GM23248 (cell line): ENCODE data around the gene FCN2.

ENCODE experiments used
- EZH2 ChIP-seq: fragments of 200-600 bp; sonication (generic); IDR thresholded peaks from 2 replicates; pipeline ENCODE4 v1.6.1; 2018; ENCODE audit warnings: antibody characterized with exemption, mild to moderate bottlenecking; ENCODE audit not compliant: insufficient read depth, poor library complexity, severe bottlenecking
- EZH2phosphoT487 ChIP-seq: fragments of 200-600 bp; sonication (generic); IDR thresholded peaks from 2 replicates; pipeline ENCODE4 v1.6.1; 2018; ENCODE audit warnings: antibody characterized with exemption, moderate library complexity, mild to moderate bottlenecking, low read depth; ENCODE audit not compliant: insufficient read depth

DNA sequence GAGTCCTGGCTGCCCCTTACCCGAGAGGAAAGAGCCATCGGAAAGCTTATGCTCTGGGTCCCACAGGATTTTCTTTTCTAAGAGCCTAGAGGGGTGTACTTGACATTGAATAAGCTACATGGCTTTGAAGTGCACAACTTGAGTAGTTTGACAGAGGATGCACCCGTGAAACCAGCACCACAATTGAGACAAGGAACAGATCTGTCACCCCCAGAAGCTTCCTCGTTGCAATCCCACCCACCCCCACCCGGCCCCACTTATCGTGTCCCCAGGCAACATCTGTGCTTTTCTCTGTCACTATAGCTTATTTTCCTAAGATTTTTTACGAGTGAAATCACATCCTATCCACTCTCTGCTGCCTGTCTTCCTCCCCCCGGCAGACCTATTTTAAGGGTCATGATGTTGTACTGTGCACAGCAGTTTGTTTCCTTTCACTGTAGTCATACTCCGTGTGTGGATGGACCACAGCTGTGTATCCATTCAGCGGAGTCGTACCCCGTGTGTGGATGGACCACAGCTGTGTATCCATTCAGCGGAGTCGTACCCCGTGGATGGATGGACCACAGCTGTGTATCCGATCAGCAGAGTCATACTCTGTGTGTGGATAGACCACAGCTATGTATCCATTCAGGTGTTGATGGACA lies 8.8 kb upstream of the FCN2 start:
- TF ChIP-seq EZH2phosphoT487 = no peak
- no peak for TF ChIP-seq EZH2
